ENCODE measurements around the gene LPAR5. TPM values are rescaled to one million over a fixed set of nuclear protein-coding genes. Genes with fewer than 3 reads are reported as not detected.

The LPAR5 gene
- total and polyA plus RNA-seq, 2 of the 13 experiments (the other 11 are each of a cell fraction or from before 2014, with no cell fraction given) = 0.09 to 0.32 TPM

- TF ChIP-seq GABPA (IDR thresholded peaks at IDR 0.05; ENCODE audit: low read depth, low read length) = no peak
- TF ChIP-seq GABPA (CRISPR knock-in tag; IDR thresholded peaks at IDR 0.05; ENCODE audit: low read depth) = 0 out of 2 replicates have a peak, but pooled peaks have one; percentile 35
- TF ChIP-seq NRL (CRISPR knock-in tag; IDR thresholded peaks at IDR 0.05; ENCODE audit: borderline replicate concordance) = no peak
- TF ChIP-seq THAP7 (CRISPR knock-in tag; IDR thresholded peaks at IDR 0.05) = no peak
- no peak for TF ChIP-seq ZNF614 (CRISPR knock-in tag; IDR thresholded peaks at IDR 0.05; ENCODE audit: borderline replicate concordance)
- TF ChIP-seq RARG (CRISPR knock-in tag; IDR thresholded peaks at IDR 0.05; ENCODE audit: low read depth) = no peak
- TF ChIP-seq XRCC5 (optimal IDR thresholded peaks at IDR 0.05; ENCODE audit: low read length) = peak; percentile 38
- no peak for TF ChIP-seq RNF219 (CRISPR knock-in tag; IDR thresholded peaks at IDR 0.05)
- 0 out of 2 replicates have a peak, but pooled peaks have one; percentile 29 for TF ChIP-seq HDAC1 (CRISPR knock-in tag; IDR thresholded peaks at IDR 0.05)
- 0 out of 2 replicates have a peak, but pooled peaks have one; percentile 28 for TF ChIP-seq NCOR1 (IDR thresholded peaks at IDR 0.05; ENCODE audit: borderline replicate concordance, low read length)
- no peak for TF ChIP-seq ZNF30 (CRISPR knock-in tag; IDR thresholded peaks at IDR 0.05)
- TF ChIP-seq KLF12 (CRISPR knock-in tag; IDR thresholded peaks at IDR 0.05; ENCODE audit: borderline replicate concordance) = no peak
- no peak for TF ChIP-seq ONECUT2 (CRISPR knock-in tag; IDR thresholded peaks at IDR 0.05)
- TF ChIP-seq SRSF1 (optimal IDR thresholded peaks at IDR 0.05; ENCODE audit: low read depth, low read length) = no peak
- no peak for TF ChIP-seq ZNF343 (CRISPR knock-in tag; IDR thresholded peaks at IDR 0.05)
- no peak for TF ChIP-seq ZNF292 (CRISPR knock-in tag; IDR thresholded peaks at IDR 0.05; ENCODE audit: borderline replicate concordance, low read depth)
- TF ChIP-seq CHD4 (IDR thresholded peaks at IDR 0.05; ENCODE audit: borderline replicate concordance, low read length) = no peak
- no peak for TF ChIP-seq MEIS1 (CRISPR knock-in tag; IDR thresholded peaks at IDR 0.05; ENCODE audit: borderline replicate concordance)
- TF ChIP-seq ZSCAN31 (CRISPR knock-in tag; IDR thresholded peaks at IDR 0.05; ENCODE audit: low read depth) = no peak
- 0 out of 2 replicates have a peak, but pooled peaks have one; percentile 44 for TF ChIP-seq ZNF331 (CRISPR knock-in tag; IDR thresholded peaks at IDR 0.05)
- 0 out of 2 replicates have a peak, but pooled peaks have one; percentile 19 for TF ChIP-seq ERF (CRISPR knock-in tag; IDR thresholded peaks at IDR 0.05)
- no peak for TF ChIP-seq TBX2 (CRISPR knock-in tag; IDR thresholded peaks at IDR 0.05; ENCODE audit: borderline replicate concordance)
- no peak for TF ChIP-seq ATF1 (CRISPR knock-in tag; IDR thresholded peaks at IDR 0.05)
- no peak for TF ChIP-seq ZNF597 (CRISPR knock-in tag; IDR thresholded peaks at IDR 0.05)
- 0 out of 2 replicates have a peak, but pooled peaks have one; percentile 32 for TF ChIP-seq GABPB1 (CRISPR knock-in tag; IDR thresholded peaks at IDR 0.05)
- peak; percentile 81 for TF ChIP-seq HNF4A (CRISPR knock-in tag; IDR thresholded peaks at IDR 0.05)
- no peak for TF ChIP-seq ZNF275 (CRISPR knock-in tag; IDR thresholded peaks at IDR 0.05; ENCODE audit: borderline replicate concordance)
These were observed 65.4 kb downstream of the LPAR5 start (continued) for GRCh38 chr12:6570264-6570887.

Measured in HepG2 (cell line).